ENCODE results near the gene PPP1R1A.

The PPP1R1A gene

GRCh38 chr12:54587315-54587873 lies 1.1 kb downstream of the PPP1R1A start:
- no peak overlapping the region for H3K23ac ChIP-seq (ENCODE audit: low read depth, low read length, poor library complexity)
- peaks cover 0 to 65% (median 11%) of the 10 kb centered on the region in 3 experiments for H3K27me3 ChIP-seq (ENCODE audit: control insufficient read depth in 3 of 3, insufficient read depth in 3 of 3, low read depth in 1 of 3, low read length in 3 of 3)

GRCh38 chr12:54586620-54587019 lies 1.8 kb downstream of the PPP1R1A start:
- Histone ChIP-seq H3K9ac (ENCODE audit: low read depth, low read length, poor library complexity) (no peak overlapping the region), H3K4ac (ENCODE audit: low read length) (no peak overlapping the region), H4K91ac (ENCODE audit: low read depth, low read length, poor library complexity) (no peak overlapping the region), H3K79me1 (ENCODE audit: low read depth, low read length) (no peaks in the 10 kb centered on the region), H3K36me3 (replicated peaks in 1 of 2; ENCODE audit: control insufficient read depth in 2 of 2, insufficient read depth in 2 of 2, low read length in 2 of 2) (no peaks in the 10 kb centered on the region), H2BK5ac (ENCODE audit: low read length) (no peak overlapping the region), H4K8ac (ENCODE audit: low read depth, low read length) (no peak overlapping the region), H3K27me3 (ENCODE audit: control insufficient read depth in 3 of 3, insufficient read depth in 3 of 3, low read depth in 1 of 3, low read length in 3 of 3) (peaks cover 0 to 63% (median 11%) of the 10 kb centered on the region in 3 experiments), H2AFZ (ENCODE audit: low read length) (no peak overlapping the region), H2BK15ac (ENCODE audit: low read length) (peak overlapping the region; percentile 5), H3K18ac (ENCODE audit: low read length) (no peak overlapping the region), H3K14ac (ENCODE audit: low read length) (no peak overlapping the region), H3K9me3 (replicated peaks in 1 of 2; ENCODE audit: control insufficient read depth in 2 of 2, insufficient read depth in 1 of 2, low read depth in 1 of 2, low read length in 2 of 2) (no peaks in the 10 kb centered on the region), H3K4me1 (ENCODE audit: control insufficient read depth in 2 of 2, insufficient read depth in 1 of 2, low read depth in 1 of 2, low read length in 2 of 2) (peaks cover 0 to 28% of the 10 kb centered on the region in 2 donors), H3K4me2 (ENCODE audit: insufficient read depth, low read length, poor library complexity, severe bottlenecking) (no peak overlapping the region), H3K23ac (ENCODE audit: low read depth, low read length, poor library complexity) (no peak overlapping the region), H3K4me3 (ENCODE audit: low read length in 2 of 2) (no peak overlapping the region), H2BK120ac (ENCODE audit: low read depth, low read length) (no peak overlapping the region), H2AK5ac (ENCODE audit: low read depth, low read length) (peak overlapping the region; percentile 4), H2BK12ac (ENCODE audit: low read length) (no peak overlapping the region), H3K27ac (replicated peaks; ENCODE audit: low read length) (no peak overlapping the region)
- no CpG with 5 or more reads among the region's 2 CpGs for WGBS, 2 donors (ENCODE audit: extremely low coverage in 2 of 2, insufficient read length in 2 of 2, insufficient replicate concordance in 1 of 2)
- DNase-seq (ENCODE audit: low spot score): no peak

More at GRCh38 chr12:54587315-54587873, 1.1 kb downstream of the PPP1R1A start:
- H3K79me1 ChIP-seq (ENCODE audit: low read depth, low read length): no peaks in the 10 kb centered on the region
- H2BK15ac ChIP-seq (ENCODE audit: low read length): peak overlapping the region; percentile 40
- no peak overlapping the region for H4K91ac ChIP-seq (ENCODE audit: low read depth, low read length, poor library complexity)
- peaks cover 0 to 25% of the 10 kb centered on the region in 2 donors for H3K4me1 ChIP-seq (ENCODE audit: control insufficient read depth in 2 of 2, insufficient read depth in 1 of 2, low read depth in 1 of 2, low read length in 2 of 2)
- no peaks in the 10 kb centered on the region for H3K36me3 ChIP-seq (replicated peaks in 1 of 2; ENCODE audit: control insufficient read depth in 2 of 2, insufficient read depth in 2 of 2, low read length in 2 of 2)
- H3K4ac ChIP-seq (ENCODE audit: low read length): no peak overlapping the region
- no peaks in the 10 kb centered on the region for H3K9me3 ChIP-seq (replicated peaks in 1 of 2; ENCODE audit: control insufficient read depth in 2 of 2, insufficient read depth in 1 of 2, low read depth in 1 of 2, low read length in 2 of 2)
- H3K9ac ChIP-seq (ENCODE audit: low read depth, low read length, poor library complexity): peak overlapping the region; percentile 45
- no peak overlapping the region for H3K14ac ChIP-seq (ENCODE audit: low read length)
- H2BK120ac ChIP-seq (ENCODE audit: low read depth, low read length): no peak overlapping the region
- peak overlapping the region; percentile 88 for H2AK5ac ChIP-seq (ENCODE audit: low read depth, low read length)
- no peak overlapping the region for H2BK5ac ChIP-seq (ENCODE audit: low read length)
- H3K27ac ChIP-seq (replicated peaks; ENCODE audit: low read length): no peak overlapping the region
- peak overlapping the region in 1 of 2 donors; percentile 93 for H3K4me3 ChIP-seq (ENCODE audit: low read length in 2 of 2)
- no peak overlapping the region for H2BK12ac ChIP-seq (ENCODE audit: low read length)
- no peak for DNase-seq (ENCODE audit: low spot score)
- peak overlapping the region; percentile 89 for H3K18ac ChIP-seq (ENCODE audit: low read length)
- H2AFZ ChIP-seq (ENCODE audit: low read length): no peak overlapping the region
- no CpG with 5 or more reads among the region's 5 CpGs for WGBS, 2 donors (ENCODE audit: extremely low coverage in 2 of 2, insufficient read length in 2 of 2, insufficient replicate concordance in 1 of 2)
- no peak overlapping the region for H3K4me2 ChIP-seq (ENCODE audit: insufficient read depth, low read length, poor library complexity, severe bottlenecking)
- H4K8ac ChIP-seq (ENCODE audit: low read depth, low read length): no peak overlapping the region

- Histone ChIP-seq H2BK12ac (ENCODE audit: low read length) (no peak overlapping the region), H2AK5ac (ENCODE audit: low read depth, low read length) (no peak overlapping the region), H3K79me1 (ENCODE audit: low read depth, low read length) (no peaks in the 10 kb centered on the region), H4K8ac (ENCODE audit: low read depth, low read length) (no peak overlapping the region), H3K14ac (ENCODE audit: low read length) (no peak overlapping the region), H2BK5ac (ENCODE audit: low read length) (no peak overlapping the region), H3K4me2 (ENCODE audit: insufficient read depth, low read length, poor library complexity, severe bottlenecking) (no peak overlapping the region), H3K9ac (ENCODE audit: low read depth, low read length, poor library complexity) (no peak overlapping the region), H3K9me3 (replicated peaks in 1 of 2; ENCODE audit: control insufficient read depth in 2 of 2, insufficient read depth in 1 of 2, low read depth in 1 of 2, low read length in 2 of 2) (no peaks in the 10 kb centered on the region), H3K27me3 (ENCODE audit: control insufficient read depth in 3 of 3, insufficient read depth in 3 of 3, low read depth in 1 of 3, low read length in 3 of 3) (peaks cover 0 to 59% (median 11%) of the 10 kb centered on the region in 3 experiments), H3K18ac (ENCODE audit: low read length) (no peak overlapping the region), H4K91ac (ENCODE audit: low read depth, low read length, poor library complexity) (no peak overlapping the region), H2AFZ (ENCODE audit: low read length) (no peak overlapping the region), H3K27ac (replicated peaks; ENCODE audit: low read length) (no peak overlapping the region), H2BK120ac (ENCODE audit: low read depth, low read length) (no peak overlapping the region), H3K36me3 (replicated peaks in 1 of 2; ENCODE audit: control insufficient read depth in 2 of 2, insufficient read depth in 2 of 2, low read length in 2 of 2) (no peaks in the 10 kb centered on the region), H3K4me1 (ENCODE audit: control insufficient read depth in 2 of 2, insufficient read depth in 1 of 2, low read depth in 1 of 2, low read length in 2 of 2) (peaks cover 0 to 30% of the 10 kb centered on the region in 2 donors), H2BK15ac (ENCODE audit: low read length) (no peak overlapping the region), H3K4me3 (ENCODE audit: low read length in 2 of 2) (no peak overlapping the region), H3K4ac (ENCODE audit: low read length) (no peak overlapping the region), H3K23ac (ENCODE audit: low read depth, low read length, poor library complexity) (no peak overlapping the region)
- WGBS, 2 donors (ENCODE audit: extremely low coverage in 2 of 2, insufficient read length in 2 of 2, insufficient replicate concordance in 1 of 2): no CpG with 5 or more reads among the region's 2 CpGs
- DNase-seq (ENCODE audit: low spot score): no peak
These were observed 3.2 kb downstream of the PPP1R1A start for GRCh38 chr12:54585243-54585642.

GRCh38 chr12:54584128-54584527 lies 4.3 kb downstream of the PPP1R1A start:
- peak overlapping the region; percentile 24 for H3K9ac ChIP-seq (ENCODE audit: low read depth, low read length, poor library complexity)
- WGBS, 2 donors (ENCODE audit: extremely low coverage in 2 of 2, insufficient read length in 2 of 2, insufficient replicate concordance in 1 of 2): no CpG with 5 or more reads among the region's 9 CpGs
- H2BK5ac ChIP-seq (ENCODE audit: low read length): peak overlapping the region; percentile 13
- no peak overlapping the region for H3K23ac ChIP-seq (ENCODE audit: low read depth, low read length, poor library complexity)
- no peak overlapping the region for H2BK120ac ChIP-seq (ENCODE audit: low read depth, low read length)
- H3K14ac ChIP-seq (ENCODE audit: low read length): no peak overlapping the region
- H3K4me2 ChIP-seq (ENCODE audit: insufficient read depth, low read length, poor library complexity, severe bottlenecking): no peak overlapping the region
- no peak overlapping the region for H2BK15ac ChIP-seq (ENCODE audit: low read length)
- H3K79me1 ChIP-seq (ENCODE audit: low read depth, low read length): no peaks in the 10 kb centered on the region
- no peak overlapping the region for H3K4me3 ChIP-seq (ENCODE audit: low read length in 2 of 2)
- H2AK5ac ChIP-seq (ENCODE audit: low read depth, low read length): peak overlapping the region; percentile 67
- no peaks in the 10 kb centered on the region for H3K9me3 ChIP-seq (replicated peaks in 1 of 2; ENCODE audit: control insufficient read depth in 2 of 2, insufficient read depth in 1 of 2, low read depth in 1 of 2, low read length in 2 of 2)
- no peak overlapping the region for H2AFZ ChIP-seq (ENCODE audit: low read length)
- no peak for DNase-seq (ENCODE audit: low spot score)
- no peak overlapping the region for H2BK12ac ChIP-seq (ENCODE audit: low read length)
- no peak overlapping the region for H3K4ac ChIP-seq (ENCODE audit: low read length)
- peaks cover 0 to 49% (median 6%) of the 10 kb centered on the region in 3 experiments for H3K27me3 ChIP-seq (ENCODE audit: control insufficient read depth in 3 of 3, insufficient read depth in 3 of 3, low read depth in 1 of 3, low read length in 3 of 3)
- H3K4me1 ChIP-seq (ENCODE audit: control insufficient read depth in 2 of 2, insufficient read depth in 1 of 2, low read depth in 1 of 2, low read length in 2 of 2): peaks cover 0 to 30% of the 10 kb centered on the region in 2 donors
- H3K27ac ChIP-seq (replicated peaks; ENCODE audit: low read length): no peak overlapping the region
- H4K8ac ChIP-seq (ENCODE audit: low read depth, low read length): no peak overlapping the region
- H4K91ac ChIP-seq (ENCODE audit: low read depth, low read length, poor library complexity): no peak overlapping the region
- no peaks in the 10 kb centered on the region for H3K36me3 ChIP-seq (replicated peaks in 1 of 2; ENCODE audit: control insufficient read depth in 2 of 2, insufficient read depth in 2 of 2, low read length in 2 of 2)
- peak overlapping the region; percentile 7 for H3K18ac ChIP-seq (ENCODE audit: low read length)
